ENCODE data around the gene ZNF273.

Gene ZNF273

GRCh38 chr7:64873155-64873500 lies 29.9 kb upstream of the ZNF273 start:
- H3K4me3 ChIP-seq (ENCODE audit: low read length) = no peak overlapping the region
- no peak for TF ChIP-seq CTCF (conservative IDR thresholded peaks at IDR 0.05; ENCODE audit: low read length)
- DNase-seq (ENCODE audit: low read depth) = no peak

- DNase-seq (ENCODE audit: low read depth) = no peak
- no peak overlapping the region for H3K4me3 ChIP-seq (ENCODE audit: low read length)
- no peak for TF ChIP-seq CTCF (conservative IDR thresholded peaks at IDR 0.05; ENCODE audit: low read length)
These were observed 29.6 kb upstream of the ZNF273 start for GRCh38 chr7:64873517-64873916.

- no peak overlapping the region for H3K4me3 ChIP-seq (ENCODE audit: low read length)
- DNase-seq (ENCODE audit: low read depth) = no peak
- TF ChIP-seq CTCF (conservative IDR thresholded peaks at IDR 0.05; ENCODE audit: low read length) = no peak
These were observed 29.0 kb upstream of the ZNF273 start for GRCh38 chr7:64874114-64874513.

- no peak overlapping the region for H3K4me3 ChIP-seq (ENCODE audit: low read length)
- no peak for TF ChIP-seq CTCF (conservative IDR thresholded peaks at IDR 0.05; ENCODE audit: low read length)
- no peak for DNase-seq (ENCODE audit: low read depth)
These were observed 28.4 kb upstream of the ZNF273 start for GRCh38 chr7:64874562-64875250.

- no peak for TF ChIP-seq CTCF (conservative IDR thresholded peaks at IDR 0.05; ENCODE audit: low read length)
- no peak overlapping the region for H3K4me3 ChIP-seq (ENCODE audit: low read length)
- DNase-seq (ENCODE audit: low read depth) = no peak
These were observed 27.8 kb upstream of the ZNF273 start for GRCh38 chr7:64875258-64875657.

- no peak overlapping the region for H3K4me3 ChIP-seq (ENCODE audit: low read length)
- DNase-seq (ENCODE audit: low read depth) = no peak
- TF ChIP-seq CTCF (conservative IDR thresholded peaks at IDR 0.05; ENCODE audit: low read length) = no peak
These were observed 27.2 kb upstream of the ZNF273 start for GRCh38 chr7:64875658-64876406.

Measured in AG10803 (cell line).